ENCODE data around the gene GP1BB. TPM values are rescaled to one million over a fixed set of nuclear protein-coding genes. Genes with fewer than 3 reads are reported as not detected.

GP1BB gene
- total and polyA plus RNA-seq, 2 experiments from 2014 or later: 4.9 to 10.2 TPM

- in situ Hi-C loops (cut with MboI): no loop called here
These were observed 47.2 kb downstream of the GP1BB start for GRCh38 chr22:19770349-19771220.

GRCh38 chr22:19772422-19772672 lies 49.0 kb downstream of the GP1BB start:
- H3K9ac ChIP-seq: no peak overlapping the region
- H4K20me1 ChIP-seq (ENCODE audit: insufficient read depth): no peaks in the 10 kb centered on the region
- H3F3A ChIP-seq (ENCODE audit: insufficient read depth): no peaks in the 10 kb centered on the region
- 87 to 88% methylated on average over 4 of the region's 4 CpGs for WGBS, 2 experiments (ENCODE audit: low coverage in 1 of 2, low lambda C conversion rate in 2 of 2, missing lambda C conversion rate in 2 of 2)
- H3K27me3 ChIP-seq (replicated peaks; ENCODE audit: insufficient read depth): no peaks in the 10 kb centered on the region
- no peak overlapping the region for H3K4me3 ChIP-seq
- TF ChIP-seq EZH2 (IDR thresholded peaks at IDR 0.05; ENCODE audit: insufficient read depth, poor library complexity, severe bottlenecking) (no peak), EZH2phosphoT487 (IDR thresholded peaks at IDR 0.05; ENCODE audit: insufficient read depth, low read depth) (no peak)
- no peak overlapping the region for H3K4me2 ChIP-seq (ENCODE audit: unreplicated experiment)
- H3K79me2 ChIP-seq (ENCODE audit: insufficient read depth): no peaks in the 10 kb centered on the region
- in situ Hi-C loops (cut with MboI): no loop called here
- H2AFZ ChIP-seq: no peak overlapping the region
- H3K9me3 ChIP-seq (ENCODE audit: low read depth): no peaks in the 10 kb centered on the region
- DNase-seq: no peak
- no peaks in the 10 kb centered on the region for H3K4me1 ChIP-seq (ENCODE audit: insufficient read depth)
- no peaks in the 10 kb centered on the region for H3K9me2 ChIP-seq (ENCODE audit: insufficient read depth)
- no peak overlapping the region for H3K27ac ChIP-seq
- H3K36me3 ChIP-seq (ENCODE audit: low read depth): no peaks in the 10 kb centered on the region

More at GRCh38 chr22:19770349-19771220, 47.2 kb downstream of the GP1BB start:
- Histone ChIP-seq H3K79me2 (ENCODE audit: insufficient read depth) (no peaks in the 10 kb centered on the region), H3K27ac (no peak overlapping the region), H4K20me1 (ENCODE audit: insufficient read depth) (no peaks in the 10 kb centered on the region), H3K9me2 (ENCODE audit: insufficient read depth) (no peaks in the 10 kb centered on the region), H3K36me3 (ENCODE audit: low read depth) (no peaks in the 10 kb centered on the region), H3F3A (ENCODE audit: insufficient read depth) (no peaks in the 10 kb centered on the region), H3K4me2 (ENCODE audit: unreplicated experiment) (no peak overlapping the region), H3K4me1 (ENCODE audit: insufficient read depth) (no peaks in the 10 kb centered on the region), H3K4me3 (no peak overlapping the region), H2AFZ (no peak overlapping the region), H3K9me3 (ENCODE audit: low read depth) (no peaks in the 10 kb centered on the region), H3K27me3 (replicated peaks; ENCODE audit: insufficient read depth) (no peaks in the 10 kb centered on the region), H3K9ac (no peak overlapping the region)
- TF ChIP-seq EZH2 (IDR thresholded peaks at IDR 0.05; ENCODE audit: insufficient read depth, poor library complexity, severe bottlenecking): no peak
- no peak for TF ChIP-seq EZH2phosphoT487 (IDR thresholded peaks at IDR 0.05; ENCODE audit: insufficient read depth, low read depth)
- 83 to 85% methylated on average over 25 of the region's 25 CpGs for WGBS, 2 experiments (ENCODE audit: low coverage in 1 of 2, low lambda C conversion rate in 2 of 2, missing lambda C conversion rate in 2 of 2)
- DNase-seq: no peak

GRCh38 chr22:19772673-19773469 lies 49.5 kb downstream of the GP1BB start:
- TF ChIP-seq EZH2 (IDR thresholded peaks at IDR 0.05; ENCODE audit: insufficient read depth, poor library complexity, severe bottlenecking) (no peak), EZH2phosphoT487 (IDR thresholded peaks at IDR 0.05; ENCODE audit: insufficient read depth, low read depth) (no peak)
- Histone ChIP-seq H3K9ac (no peak overlapping the region), H3K9me3 (ENCODE audit: low read depth) (no peaks in the 10 kb centered on the region), H3K9me2 (ENCODE audit: insufficient read depth) (no peaks in the 10 kb centered on the region), H3K4me1 (ENCODE audit: insufficient read depth) (no peaks in the 10 kb centered on the region), H3K36me3 (ENCODE audit: low read depth) (no peaks in the 10 kb centered on the region), H3K27ac (no peak overlapping the region), H3F3A (ENCODE audit: insufficient read depth) (no peaks in the 10 kb centered on the region), H3K27me3 (replicated peaks; ENCODE audit: insufficient read depth) (no peaks in the 10 kb centered on the region), H3K4me2 (ENCODE audit: unreplicated experiment) (no peak overlapping the region), H3K4me3 (no peak overlapping the region), H2AFZ (no peak overlapping the region), H4K20me1 (ENCODE audit: insufficient read depth) (no peaks in the 10 kb centered on the region), H3K79me2 (ENCODE audit: insufficient read depth) (no peaks in the 10 kb centered on the region)
- no peak for DNase-seq
- in situ Hi-C loops (cut with MboI): no loop called here
- 97% methylated on average over 25 of the region's 25 CpGs for WGBS, 2 experiments (ENCODE audit: low coverage in 1 of 2, low lambda C conversion rate in 2 of 2, missing lambda C conversion rate in 2 of 2)

DNA sequence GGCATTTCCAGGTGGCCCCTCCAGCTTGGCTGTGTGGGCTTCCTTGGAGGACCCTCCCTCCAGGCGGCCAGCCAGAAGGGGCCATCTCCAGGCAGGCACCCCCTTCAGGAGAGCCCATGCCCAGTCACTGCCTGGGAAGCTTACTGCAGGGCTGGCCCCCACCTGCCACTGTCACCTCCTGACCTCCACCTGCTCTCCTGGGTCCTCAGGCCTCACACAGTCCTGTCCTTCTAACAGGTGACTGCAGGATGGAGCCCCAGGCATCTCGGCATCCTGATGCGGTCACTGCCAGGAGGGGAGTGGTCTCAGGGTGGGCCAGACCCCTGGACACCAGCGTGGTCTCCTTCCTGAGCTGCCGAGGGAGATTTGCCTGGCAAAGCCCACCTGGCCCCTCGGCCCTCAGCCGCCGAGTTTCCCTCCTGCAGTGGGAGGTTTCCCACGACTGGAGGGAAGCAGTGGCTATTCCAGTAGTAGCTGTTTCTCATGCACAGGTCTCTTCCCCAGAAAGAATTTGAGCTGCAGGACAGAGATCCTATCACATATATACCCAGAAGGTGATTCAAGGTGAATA lies 50.2 kb downstream of the GP1BB start:
- H3K36me3 ChIP-seq (ENCODE audit: low read depth): no peaks in the 10 kb centered on the region
- 69 to 78% methylated on average over 8 to 9 of the region's 9 CpGs for WGBS, 2 experiments (ENCODE audit: low coverage in 1 of 2, low lambda C conversion rate in 2 of 2, missing lambda C conversion rate in 2 of 2)
- no peak overlapping the region for H3K4me3 ChIP-seq
- in situ Hi-C loops (cut with MboI): no loop called here
- H3F3A ChIP-seq (ENCODE audit: insufficient read depth): no peaks in the 10 kb centered on the region
- no peaks in the 10 kb centered on the region for H4K20me1 ChIP-seq (ENCODE audit: insufficient read depth)
- no peak overlapping the region for H2AFZ ChIP-seq
- no peaks in the 10 kb centered on the region for H3K9me2 ChIP-seq (ENCODE audit: insufficient read depth)
- H3K27me3 ChIP-seq (replicated peaks; ENCODE audit: insufficient read depth): no peaks in the 10 kb centered on the region
- no peaks in the 10 kb centered on the region for H3K9me3 ChIP-seq (ENCODE audit: low read depth)
- no peak for DNase-seq
- no peak overlapping the region for H3K27ac ChIP-seq
- TF ChIP-seq EZH2phosphoT487 (IDR thresholded peaks at IDR 0.05; ENCODE audit: insufficient read depth, low read depth): no peak
- no peak overlapping the region for H3K9ac ChIP-seq
- no peaks in the 10 kb centered on the region for H3K4me1 ChIP-seq (ENCODE audit: insufficient read depth)
- H3K4me2 ChIP-seq (ENCODE audit: unreplicated experiment): no peak overlapping the region
- H3K79me2 ChIP-seq (ENCODE audit: insufficient read depth): no peaks in the 10 kb centered on the region

Other genes starting within 250 kb of the GP1BB start
- gene UFD1, start 244.3 kb upstream of the GP1BB start, total RNA-seq (2014; rRNA removed; shearing (Covaris generic)): 55.2 and 61.2 TPM in 2 replicates
- 113 and 117 TPM in 2 replicates for gene UFD1, start 244.3 kb upstream of the GP1BB start, polyA plus RNA-seq (2016; fragmentation: Nextera tagmentation; extraction: Ambion mirVana)
- gene CDC45, start 243.6 kb upstream of the GP1BB start, total RNA-seq (2014; rRNA removed; shearing (Covaris generic)): 9.5 TPM in 2 replicates
- 10.1 and 10.6 TPM in 2 replicates for gene CDC45, start 243.6 kb upstream of the GP1BB start, polyA plus RNA-seq (2016; fragmentation: Nextera tagmentation; extraction: Ambion mirVana)
- not detected in 2 replicates for gene CLDN5, start 199.1 kb upstream of the GP1BB start, total RNA-seq (2014; rRNA removed; shearing (Covaris generic))
- gene CLDN5, start 199.1 kb upstream of the GP1BB start, polyA plus RNA-seq (2016; fragmentation: Nextera tagmentation; extraction: Ambion mirVana): not detected in 2 replicates
- gene SEPTIN5, start 9.0 kb upstream of the GP1BB start, total RNA-seq (2014; rRNA removed; shearing (Covaris generic)): 31.5 and 35.3 TPM in 2 replicates
- gene SEPTIN5, start 9.0 kb upstream of the GP1BB start, polyA plus RNA-seq (2016; fragmentation: Nextera tagmentation; extraction: Ambion mirVana): 16.1 and 17.0 TPM in 2 replicates
- 1.6 and 4.6 TPM in 2 replicates for gene TBX1, start 37.2 kb downstream of the GP1BB start, total RNA-seq (2014; rRNA removed; shearing (Covaris generic))
- gene TBX1, start 37.2 kb downstream of the GP1BB start, polyA plus RNA-seq (2016; fragmentation: Nextera tagmentation; extraction: Ambion mirVana): 2.2 and 2.8 TPM in 2 replicates
- 16.5 and 22.5 TPM in 2 replicates for gene GNB1L, start 131.3 kb downstream of the GP1BB start, total RNA-seq (2014; rRNA removed; shearing (Covaris generic))
- gene GNB1L, start 131.3 kb downstream of the GP1BB start, polyA plus RNA-seq (2016; fragmentation: Nextera tagmentation; extraction: Ambion mirVana): 13.6 and 14.3 TPM in 2 replicates
- gene RTL10, start 131.3 kb downstream of the GP1BB start, total RNA-seq (2014; rRNA removed; shearing (Covaris generic)): 11.9 and 14.2 TPM in 2 replicates
- 22.8 and 23.8 TPM in 2 replicates for gene RTL10, start 131.3 kb downstream of the GP1BB start, polyA plus RNA-seq (2016; fragmentation: Nextera tagmentation; extraction: Ambion mirVana)
- gene COMT, start 218.2 kb downstream of the GP1BB start, total RNA-seq (2014; rRNA removed; shearing (Covaris generic)): 423 and 490 TPM in 2 replicates
- gene COMT, start 218.2 kb downstream of the GP1BB start, polyA plus RNA-seq (2016; fragmentation: Nextera tagmentation; extraction: Ambion mirVana): 508 and 537 TPM in 2 replicates
- 20.1 and 38.4 TPM in 2 replicates for gene TXNRD2, start 218.3 kb downstream of the GP1BB start, total RNA-seq (2014; rRNA removed; shearing (Covaris generic))
- 24.8 and 25.7 TPM in 2 replicates for gene TXNRD2, start 218.3 kb downstream of the GP1BB start, polyA plus RNA-seq (2016; fragmentation: Nextera tagmentation; extraction: Ambion mirVana)